ENCODE results near the gene CHPF2. TPM values are rescaled to one million over a fixed set of nuclear protein-coding genes. Genes with fewer than 3 reads are reported as not detected.

Gene CHPF2
- total RNA-seq, 4 donors from 2014 or later: 18.5 to 32.6 (median 31.2) TPM

DNA sequence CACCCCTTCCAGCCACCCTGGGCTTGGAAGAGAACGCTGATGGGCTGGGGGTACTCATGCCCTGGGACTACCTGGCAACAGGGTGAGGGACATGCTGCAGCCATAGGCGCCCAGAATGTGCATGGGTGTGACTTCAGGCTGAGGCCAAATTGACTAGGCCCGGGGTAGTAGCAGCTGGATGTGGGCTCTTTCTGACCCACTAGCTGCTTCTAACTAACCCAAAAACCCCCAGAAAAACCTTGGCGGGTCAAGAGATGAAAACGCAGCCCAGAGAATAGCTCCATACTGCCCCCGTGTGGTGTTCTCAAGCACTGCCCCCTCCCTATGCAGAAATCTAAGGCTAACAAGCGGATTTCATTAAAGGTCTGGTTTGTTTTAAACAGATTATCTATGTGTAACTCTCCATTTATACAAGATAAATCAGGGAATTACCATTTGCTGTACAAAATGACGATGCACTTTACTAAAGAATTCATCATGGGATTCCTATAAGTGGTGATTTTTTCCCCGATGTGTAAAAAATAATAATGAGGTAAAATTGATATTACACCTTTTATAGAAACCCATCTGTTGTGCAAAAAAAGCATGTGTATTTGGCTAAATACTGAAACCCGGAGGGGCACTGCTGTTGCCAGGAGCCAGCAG, 12.0 kb downstream of the CHPF2 start:
- no peak overlapping the region for H3K4me3 ChIP-seq
- H3K27me3 ChIP-seq: no peaks in the 10 kb centered on the region
- no peak for TF ChIP-seq POLR2A (IDR thresholded peaks at IDR 0.05)
- TF ChIP-seq, protein P1, sequence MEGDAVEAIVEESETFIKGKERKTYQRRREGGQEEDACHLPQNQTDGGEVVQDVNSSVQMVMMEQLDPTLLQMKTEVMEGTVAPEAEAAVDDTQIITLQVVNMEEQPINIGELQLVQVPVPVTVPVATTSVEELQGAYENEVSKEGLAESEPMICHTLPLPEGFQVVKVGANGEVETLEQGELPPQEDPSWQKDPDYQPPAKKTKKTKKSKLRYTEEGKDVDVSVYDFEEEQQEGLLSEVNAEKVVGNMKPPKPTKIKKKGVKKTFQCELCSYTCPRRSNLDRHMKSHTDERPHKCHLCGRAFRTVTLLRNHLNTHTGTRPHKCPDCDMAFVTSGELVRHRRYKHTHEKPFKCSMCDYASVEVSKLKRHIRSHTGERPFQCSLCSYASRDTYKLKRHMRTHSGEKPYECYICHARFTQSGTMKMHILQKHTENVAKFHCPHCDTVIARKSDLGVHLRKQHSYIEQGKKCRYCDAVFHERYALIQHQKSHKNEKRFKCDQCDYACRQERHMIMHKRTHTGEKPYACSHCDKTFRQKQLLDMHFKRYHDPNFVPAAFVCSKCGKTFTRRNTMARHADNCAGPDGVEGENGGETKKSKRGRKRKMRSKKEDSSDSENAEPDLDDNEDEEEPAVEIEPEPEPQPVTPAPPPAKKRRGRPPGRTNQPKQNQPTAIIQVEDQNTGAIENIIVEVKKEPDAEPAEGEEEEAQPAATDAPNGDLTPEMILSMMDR (IDR thresholded peaks at IDR 0.05): peak; percentile 54 to 80 (median 58)
- no peak overlapping the region for H3K27ac ChIP-seq
- H3K36me3 ChIP-seq: no peaks in the 10 kb centered on the region
- intact Hi-C loops (cut with DNase I; ENCODE audit: low total_unique reads): loop anchor here (10.0 kb wide), 1 partner anchor 60 kb away; no protein-coding TSS in a partner anchor
- no peaks in the 10 kb centered on the region for H3K9me3 ChIP-seq
- DNase-seq: no peak
- peaks cover 0 to 22% of the 10 kb centered on the region in 2 donors for H3K4me1 ChIP-seq

DNA sequence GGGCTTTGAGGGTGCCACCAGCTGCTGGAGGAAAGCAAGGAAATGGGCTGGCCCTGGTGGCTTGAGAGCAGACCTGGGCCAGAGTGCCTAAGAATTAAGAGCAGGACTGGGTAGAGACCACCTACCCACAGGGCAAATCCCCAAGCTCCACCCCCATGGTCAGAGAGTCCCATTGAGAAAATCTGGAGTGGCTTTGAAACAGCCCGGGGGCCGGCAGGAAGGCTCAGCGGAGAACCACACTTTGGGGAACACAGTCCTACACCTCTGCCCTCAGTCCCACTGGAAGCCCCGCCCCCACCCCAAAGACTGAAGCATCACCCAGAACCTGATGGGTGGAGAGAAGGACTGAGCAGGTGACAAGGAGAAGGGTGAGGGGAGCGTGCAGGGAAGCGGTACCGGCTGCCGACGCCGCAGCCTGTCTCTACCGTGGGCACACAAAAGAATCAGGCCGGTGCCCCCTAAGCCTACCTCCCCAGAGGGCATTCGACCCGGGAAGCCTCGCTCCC, 12.6 kb downstream of the CHPF2 start:
- Histone ChIP-seq H3K36me3 (no peaks in the 10 kb centered on the region), H3K27ac (peak overlapping the region in 1 of 2 donors; percentile 18), H3K4me1 (peaks cover 0 to 23% of the 10 kb centered on the region in 2 donors), H3K9me3 (no peaks in the 10 kb centered on the region), H3K27me3 (no peaks in the 10 kb centered on the region), H3K4me3 (peak overlapping the region; percentile 12 to 25)
- intact Hi-C loops (cut with DNase I; ENCODE audit: low total_unique reads): loop anchor here (10.0 kb wide), 1 partner anchor 60 kb away; no protein-coding TSS in a partner anchor
- no peak for DNase-seq
- TF ChIP-seq, protein P1 (IDR thresholded peaks at IDR 0.05): no peak
- TF ChIP-seq POLR2A (IDR thresholded peaks at IDR 0.05): no peak

DNA sequence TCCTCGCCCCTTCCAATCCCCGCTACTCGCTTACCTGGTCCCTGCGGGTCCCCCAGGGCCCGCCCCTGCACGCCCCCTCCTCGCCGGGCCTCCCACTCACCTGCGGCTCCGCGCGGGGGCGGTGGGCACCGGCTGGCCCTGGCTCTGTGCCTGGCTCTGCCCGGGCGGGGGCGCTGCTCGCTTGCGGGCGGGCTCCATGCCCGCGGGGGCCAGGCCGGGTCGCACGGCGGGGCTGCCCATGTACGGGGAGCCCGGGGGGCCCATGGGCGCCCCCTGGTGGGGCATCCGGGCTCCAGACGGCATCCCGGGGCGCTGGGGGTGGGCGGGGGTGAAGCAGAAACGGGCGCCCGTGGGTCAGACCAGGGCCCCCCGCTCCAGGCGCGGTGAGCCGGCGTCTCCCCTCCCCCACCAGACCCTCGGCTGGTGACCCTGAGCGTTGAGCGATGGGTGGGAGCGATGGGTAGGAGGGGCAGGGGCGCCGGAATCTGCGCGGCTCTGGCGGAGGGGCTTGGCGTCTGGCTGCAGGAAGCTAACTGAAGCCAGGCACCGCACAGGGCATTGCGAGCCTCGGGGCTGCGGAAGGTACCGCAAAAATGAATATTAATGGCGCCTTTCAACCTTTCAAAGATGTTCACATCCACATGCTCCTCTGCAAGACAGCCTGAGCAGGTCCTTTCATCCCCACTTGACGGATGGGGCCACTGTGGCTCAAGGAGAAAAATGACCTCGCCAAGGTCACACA, 13.2 kb downstream of the CHPF2 start:
- intact Hi-C loops (cut with DNase I; ENCODE audit: low total_unique reads): loop anchor here (10.0 kb wide), 1 partner anchor 59 kb away; no protein-coding TSS in a partner anchor
- TF ChIP-seq, protein P1 (IDR thresholded peaks at IDR 0.05): peak; percentile 45 to 81 (median 62)
- TF ChIP-seq POLR2A (IDR thresholded peaks at IDR 0.05): no peak
- Histone ChIP-seq H3K4me1 (peaks cover 0 to 30% of the 10 kb centered on the region in 2 donors), H3K9me3 (no peaks in the 10 kb centered on the region), H3K27ac (peak overlapping the region; percentile 18 to 30), H3K4me3 (peak overlapping the region; percentile 12 to 25), H3K36me3 (no peaks in the 10 kb centered on the region), H3K27me3 (no peaks in the 10 kb centered on the region)
- DNase-seq: peak in 1 of 2 donors; percentile 55

DNA sequence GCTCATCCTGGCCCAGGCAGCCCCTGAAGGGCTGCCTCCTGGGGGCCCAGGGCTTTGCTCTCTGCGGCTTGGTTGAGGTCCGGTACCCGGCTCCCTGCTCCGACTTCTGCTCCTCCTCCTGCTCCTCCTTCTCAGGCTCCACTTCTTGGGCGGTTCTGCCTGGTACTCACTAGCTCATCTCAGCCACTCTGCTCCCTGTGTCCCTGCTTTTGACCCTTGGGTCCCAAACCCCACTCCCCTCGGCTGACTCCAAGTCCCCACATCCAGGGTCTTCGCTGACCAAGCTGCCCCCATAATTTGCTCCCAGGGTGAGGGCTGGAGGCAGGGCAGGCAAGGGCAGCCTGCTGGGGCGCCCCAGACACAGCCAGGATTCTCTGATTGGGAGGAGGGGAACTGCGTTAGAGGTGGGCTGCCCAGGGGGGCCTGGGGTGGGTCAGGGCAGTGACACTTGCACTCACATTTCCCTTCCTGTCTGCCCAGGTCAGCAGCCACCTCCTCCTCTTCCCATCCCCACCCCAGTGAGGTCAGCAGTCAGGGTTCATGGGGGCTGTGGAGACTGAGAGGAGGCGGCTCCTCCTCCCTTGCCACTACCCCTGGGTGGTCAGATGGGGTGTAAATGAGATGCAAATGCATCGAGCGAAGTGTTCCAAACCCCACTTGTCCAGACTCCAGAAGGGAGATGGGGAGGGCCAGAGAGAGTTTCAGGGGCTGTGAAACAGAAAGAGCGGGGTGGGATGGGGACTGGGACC, 14.0 kb downstream of the CHPF2 start:
- Histone ChIP-seq H3K4me1 (peaks cover 0 to 37% of the 10 kb centered on the region in 2 donors), H3K9me3 (no peaks in the 10 kb centered on the region), H3K36me3 (no peaks in the 10 kb centered on the region), H3K4me3 (no peak overlapping the region), H3K27me3 (no peaks in the 10 kb centered on the region), H3K27ac (peak overlapping the region; percentile 11 to 18)
- no peak for TF ChIP-seq POLR2A (IDR thresholded peaks at IDR 0.05)
- TF ChIP-seq, protein P1 (IDR thresholded peaks at IDR 0.05): no peak
- intact Hi-C loops (cut with DNase I; ENCODE audit: low total_unique reads): loop anchor here (10.0 kb wide), 1 partner anchor 59 kb away; no protein-coding TSS in a partner anchor
- DNase-seq: no peak

Measured in uterus (tissue), 4 donors.